ENCODE measurements around the gene CENPX.

The CENPX gene

DNA sequence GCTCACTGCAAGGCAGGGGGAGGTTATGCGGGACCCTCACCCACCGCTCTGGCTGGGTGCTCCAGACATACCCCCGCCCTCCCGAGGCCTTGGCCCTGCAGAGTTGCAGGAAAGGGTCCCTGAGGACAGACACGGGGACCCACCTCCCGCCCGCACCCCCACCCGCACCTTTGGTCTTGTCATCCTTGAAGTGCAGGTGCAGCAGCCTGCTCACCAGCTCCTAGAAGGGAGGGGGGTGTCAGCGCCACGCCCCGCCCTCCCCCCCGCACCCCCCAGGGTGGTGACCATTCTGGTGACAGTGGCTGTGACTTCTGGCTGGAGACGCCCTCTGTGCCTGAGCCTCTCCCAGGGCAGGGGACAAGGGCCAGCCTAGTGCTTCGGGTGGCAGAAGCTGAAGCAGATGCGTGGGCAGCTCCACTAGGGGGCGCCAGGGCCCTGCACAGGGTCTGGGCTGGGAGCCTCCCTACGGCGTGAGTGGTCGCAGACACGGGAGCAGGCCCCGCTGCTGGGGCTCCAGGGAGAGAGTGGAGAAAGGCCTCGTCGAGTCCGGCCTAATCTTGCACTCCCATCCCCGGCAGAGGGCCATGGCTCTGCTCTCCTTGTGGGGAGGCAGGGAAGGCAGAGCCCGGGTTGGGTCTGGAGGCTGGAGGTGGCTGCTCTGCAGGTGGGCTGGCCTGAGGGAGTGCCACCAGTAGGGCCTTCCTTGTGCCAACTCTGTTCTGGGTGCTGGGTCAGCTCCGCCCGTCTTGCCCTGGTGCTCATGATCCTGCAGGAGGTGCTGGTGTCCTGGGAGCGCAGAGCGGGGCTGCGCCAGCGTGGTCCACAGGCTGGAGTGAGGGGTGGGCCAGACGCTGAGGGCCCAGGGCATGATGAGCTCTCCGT, 2.7 kb downstream of the CENPX start (continued):
- TF ChIP-seq, protein P1, sequence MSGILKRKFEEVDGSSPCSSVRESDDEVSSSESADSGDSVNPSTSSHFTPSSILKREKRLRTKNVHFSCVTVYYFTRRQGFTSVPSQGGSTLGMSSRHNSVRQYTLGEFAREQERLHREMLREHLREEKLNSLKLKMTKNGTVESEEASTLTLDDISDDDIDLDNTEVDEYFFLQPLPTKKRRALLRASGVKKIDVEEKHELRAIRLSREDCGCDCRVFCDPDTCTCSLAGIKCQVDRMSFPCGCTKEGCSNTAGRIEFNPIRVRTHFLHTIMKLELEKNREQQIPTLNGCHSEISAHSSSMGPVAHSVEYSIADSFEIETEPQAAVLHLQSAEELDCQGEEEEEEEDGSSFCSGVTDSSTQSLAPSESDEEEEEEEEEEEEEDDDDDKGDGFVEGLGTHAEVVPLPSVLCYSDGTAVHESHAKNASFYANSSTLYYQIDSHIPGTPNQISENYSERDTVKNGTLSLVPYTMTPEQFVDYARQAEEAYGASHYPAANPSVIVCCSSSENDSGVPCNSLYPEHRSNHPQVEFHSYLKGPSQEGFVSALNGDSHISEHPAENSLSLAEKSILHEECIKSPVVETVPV (CRISPR knock-in tag; IDR thresholded peaks at IDR 0.05), result no peak
- TF ChIP-seq PPARA (CRISPR knock-in tag; IDR thresholded peaks at IDR 0.05; ENCODE audit: borderline replicate concordance), result no peak

DNA sequence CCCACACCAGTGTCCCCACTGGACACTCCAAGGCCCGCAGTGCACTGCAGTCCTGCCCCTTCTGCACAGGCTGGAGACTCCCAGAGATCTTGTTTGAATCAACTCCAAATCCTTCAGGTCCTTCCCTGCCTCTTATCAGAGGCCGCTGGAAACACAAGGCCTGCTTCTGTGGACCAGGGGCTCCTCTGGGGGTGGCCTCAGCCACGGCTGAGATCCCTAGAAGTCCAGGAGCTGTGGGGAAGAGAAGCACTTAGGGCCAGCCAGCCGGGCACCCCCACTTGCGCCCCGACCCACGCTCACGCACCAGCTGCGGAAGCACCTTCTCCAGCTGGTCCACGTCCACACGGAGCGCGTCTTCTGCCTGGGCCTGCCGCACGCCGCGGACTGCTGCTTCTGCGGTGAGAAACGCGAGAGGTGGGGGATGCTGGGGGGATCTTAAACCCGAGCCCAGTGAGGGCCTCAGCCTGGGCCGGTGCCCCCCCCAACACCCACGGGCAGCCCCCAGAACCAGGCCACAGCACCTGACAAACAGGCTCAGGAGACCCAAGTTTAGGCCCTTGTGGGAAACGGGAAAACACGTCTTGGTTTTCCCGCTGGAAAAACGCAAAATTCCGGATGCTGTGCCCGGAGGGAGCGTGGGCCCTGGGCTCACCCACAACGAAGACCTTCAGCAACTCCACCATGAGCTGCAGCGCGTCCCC, 3.5 kb downstream of the CENPX start:
- ATAC-seq, result no peak
- TF ChIP-seq BACH2 (CRISPR knock-in tag; IDR thresholded peaks at IDR 0.05; ENCODE audit: borderline replicate concordance) (no peak), GLIS3 (CRISPR knock-in tag; IDR thresholded peaks at IDR 0.05) (no peak), OSR1 (CRISPR knock-in tag; IDR thresholded peaks at IDR 0.05) (no peak), ISL1 (CRISPR knock-in tag; IDR thresholded peaks at IDR 0.05) (no peak), TOX (CRISPR knock-in tag; IDR thresholded peaks at IDR 0.05; ENCODE audit: borderline replicate concordance) (no peak), ZFP3 (CRISPR knock-in tag; IDR thresholded peaks at IDR 0.05) (no peak), RARB (CRISPR knock-in tag; IDR thresholded peaks at IDR 0.05) (no peak), ZFP30 (CRISPR knock-in tag; IDR thresholded peaks at IDR 0.05) (no peak), ESRRG (CRISPR knock-in tag; IDR thresholded peaks at IDR 0.05) (no peak), SNAI2 (CRISPR knock-in tag; IDR thresholded peaks at IDR 0.05) (no peak), CSDC2 (CRISPR knock-in tag; IDR thresholded peaks at IDR 0.05) (no peak)
- TF ChIP-seq, protein P2, sequence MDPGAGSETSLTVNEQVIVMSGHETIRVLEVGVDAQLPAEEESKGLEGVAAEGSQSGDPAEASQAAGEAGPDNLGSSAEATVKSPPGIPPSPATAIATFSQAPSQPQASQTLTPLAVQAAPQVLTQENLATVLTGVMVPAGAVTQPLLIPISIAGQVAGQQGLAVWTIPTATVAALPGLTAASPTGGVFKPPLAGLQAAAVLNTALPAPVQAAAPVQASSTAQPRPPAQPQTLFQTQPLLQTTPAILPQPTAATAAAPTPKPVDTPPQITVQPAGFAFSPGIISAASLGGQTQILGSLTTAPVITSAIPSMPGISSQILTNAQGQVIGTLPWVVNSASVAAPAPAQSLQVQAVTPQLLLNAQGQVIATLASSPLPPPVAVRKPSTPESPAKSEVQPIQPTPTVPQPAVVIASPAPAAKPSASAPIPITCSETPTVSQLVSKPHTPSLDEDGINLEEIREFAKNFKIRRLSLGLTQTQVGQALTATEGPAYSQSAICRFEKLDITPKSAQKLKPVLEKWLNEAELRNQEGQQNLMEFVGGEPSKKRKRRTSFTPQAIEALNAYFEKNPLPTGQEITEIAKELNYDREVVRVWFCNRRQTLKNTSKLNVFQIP (CRISPR knock-in tag; IDR thresholded peaks at IDR 0.05; ENCODE audit: borderline replicate concordance, low read depth), result no peak
- TF ChIP-seq, protein P3, sequence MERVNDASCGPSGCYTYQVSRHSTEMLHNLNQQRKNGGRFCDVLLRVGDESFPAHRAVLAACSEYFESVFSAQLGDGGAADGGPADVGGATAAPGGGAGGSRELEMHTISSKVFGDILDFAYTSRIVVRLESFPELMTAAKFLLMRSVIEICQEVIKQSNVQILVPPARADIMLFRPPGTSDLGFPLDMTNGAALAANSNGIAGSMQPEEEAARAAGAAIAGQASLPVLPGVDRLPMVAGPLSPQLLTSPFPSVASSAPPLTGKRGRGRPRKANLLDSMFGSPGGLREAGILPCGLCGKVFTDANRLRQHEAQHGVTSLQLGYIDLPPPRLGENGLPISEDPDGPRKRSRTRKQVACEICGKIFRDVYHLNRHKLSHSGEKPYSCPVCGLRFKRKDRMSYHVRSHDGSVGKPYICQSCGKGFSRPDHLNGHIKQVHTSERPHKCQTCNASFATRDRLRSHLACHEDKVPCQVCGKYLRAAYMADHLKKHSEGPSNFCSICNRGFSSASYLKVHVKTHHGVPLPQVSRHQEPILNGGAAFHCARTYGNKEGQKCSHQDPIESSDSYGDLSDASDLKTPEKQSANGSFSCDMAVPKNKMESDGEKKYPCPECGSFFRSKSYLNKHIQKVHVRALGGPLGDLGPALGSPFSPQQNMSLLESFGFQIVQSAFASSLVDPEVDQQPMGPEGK (CRISPR knock-in tag; IDR thresholded peaks at IDR 0.05; ENCODE audit: borderline replicate concordance), result no peak
- TF ChIP-seq, protein P4, sequence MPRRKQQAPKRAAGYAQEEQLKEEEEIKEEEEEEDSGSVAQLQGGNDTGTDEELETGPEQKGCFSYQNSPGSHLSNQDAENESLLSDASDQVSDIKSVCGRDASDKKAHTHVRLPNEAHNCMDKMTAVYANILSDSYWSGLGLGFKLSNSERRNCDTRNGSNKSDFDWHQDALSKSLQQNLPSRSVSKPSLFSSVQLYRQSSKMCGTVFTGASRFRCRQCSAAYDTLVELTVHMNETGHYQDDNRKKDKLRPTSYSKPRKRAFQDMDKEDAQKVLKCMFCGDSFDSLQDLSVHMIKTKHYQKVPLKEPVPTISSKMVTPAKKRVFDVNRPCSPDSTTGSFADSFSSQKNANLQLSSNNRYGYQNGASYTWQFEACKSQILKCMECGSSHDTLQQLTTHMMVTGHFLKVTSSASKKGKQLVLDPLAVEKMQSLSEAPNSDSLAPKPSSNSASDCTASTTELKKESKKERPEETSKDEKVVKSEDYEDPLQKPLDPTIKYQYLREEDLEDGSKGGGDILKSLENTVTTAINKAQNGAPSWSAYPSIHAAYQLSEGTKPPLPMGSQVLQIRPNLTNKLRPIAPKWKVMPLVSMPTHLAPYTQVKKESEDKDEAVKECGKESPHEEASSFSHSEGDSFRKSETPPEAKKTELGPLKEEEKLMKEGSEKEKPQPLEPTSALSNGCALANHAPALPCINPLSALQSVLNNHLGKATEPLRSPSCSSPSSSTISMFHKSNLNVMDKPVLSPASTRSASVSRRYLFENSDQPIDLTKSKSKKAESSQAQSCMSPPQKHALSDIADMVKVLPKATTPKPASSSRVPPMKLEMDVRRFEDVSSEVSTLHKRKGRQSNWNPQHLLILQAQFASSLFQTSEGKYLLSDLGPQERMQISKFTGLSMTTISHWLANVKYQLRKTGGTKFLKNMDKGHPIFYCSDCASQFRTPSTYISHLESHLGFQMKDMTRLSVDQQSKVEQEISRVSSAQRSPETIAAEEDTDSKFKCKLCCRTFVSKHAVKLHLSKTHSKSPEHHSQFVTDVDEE (CRISPR knock-in tag; IDR thresholded peaks at IDR 0.05), result no peak

DNA sequence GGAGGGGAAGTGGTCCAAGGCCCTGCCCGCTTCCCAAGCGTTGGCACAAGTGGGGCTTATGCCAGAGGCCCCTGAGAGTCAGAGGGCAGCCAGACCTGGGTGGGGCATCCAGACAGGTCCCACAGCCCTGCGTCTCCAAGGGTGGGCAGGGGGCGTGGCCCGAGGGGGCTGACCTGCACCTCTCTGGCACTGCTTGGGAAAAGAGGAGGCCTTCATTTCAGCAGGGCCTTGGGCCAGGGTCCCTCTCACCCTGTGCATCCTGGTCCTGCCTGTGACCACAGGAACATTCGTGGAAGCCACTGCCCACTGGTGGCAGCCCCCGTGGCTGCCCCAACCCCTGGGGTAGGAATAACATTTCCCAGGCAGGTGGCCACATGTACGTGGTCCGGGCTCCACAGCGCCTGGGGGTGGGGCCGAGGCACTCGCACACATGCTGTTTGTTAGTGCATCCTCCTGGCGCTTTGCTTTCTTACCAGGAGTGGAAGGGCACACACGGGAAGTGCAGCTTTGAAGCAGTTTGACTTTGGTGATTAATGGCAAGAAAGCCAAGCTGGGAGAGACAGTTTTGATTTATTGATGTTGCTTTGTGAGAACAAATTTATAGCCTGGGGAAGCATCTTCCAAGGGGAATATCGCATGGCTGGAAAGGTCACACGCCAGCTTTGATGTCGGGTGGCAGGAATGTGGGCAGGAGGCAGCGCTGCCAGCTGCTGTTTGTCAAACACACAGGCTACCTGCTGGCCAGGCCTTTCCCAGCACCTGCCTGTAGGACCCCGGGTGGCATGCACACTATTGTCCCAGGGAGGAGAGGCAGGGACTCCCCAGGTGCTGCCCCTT, 4.3 kb downstream of the CENPX start:
- ATAC-seq, result no peak

More for the DNA sequence above, 4.3 kb downstream of the CENPX start:
- no peak for TF ChIP-seq TOX (CRISPR knock-in tag; IDR thresholded peaks at IDR 0.05; ENCODE audit: borderline replicate concordance)
- no peak for TF ChIP-seq PPARA (CRISPR knock-in tag; IDR thresholded peaks at IDR 0.05; ENCODE audit: borderline replicate concordance)
- no peak for TF ChIP-seq ZNF70 (CRISPR knock-in tag; IDR thresholded peaks at IDR 0.05)
- TF ChIP-seq, protein P3 (CRISPR knock-in tag; IDR thresholded peaks at IDR 0.05; ENCODE audit: borderline replicate concordance), result no peak
- TF ChIP-seq ARNTL (CRISPR knock-in tag; IDR thresholded peaks at IDR 0.05; ENCODE audit: borderline replicate concordance, low read depth), result no peak
- no peak for TF ChIP-seq ZFP30 (CRISPR knock-in tag; IDR thresholded peaks at IDR 0.05)
- TF ChIP-seq, protein P4 (CRISPR knock-in tag; IDR thresholded peaks at IDR 0.05), result no peak
- no peak for TF ChIP-seq ESRRG (CRISPR knock-in tag; IDR thresholded peaks at IDR 0.05)
- TF ChIP-seq, protein P5, sequence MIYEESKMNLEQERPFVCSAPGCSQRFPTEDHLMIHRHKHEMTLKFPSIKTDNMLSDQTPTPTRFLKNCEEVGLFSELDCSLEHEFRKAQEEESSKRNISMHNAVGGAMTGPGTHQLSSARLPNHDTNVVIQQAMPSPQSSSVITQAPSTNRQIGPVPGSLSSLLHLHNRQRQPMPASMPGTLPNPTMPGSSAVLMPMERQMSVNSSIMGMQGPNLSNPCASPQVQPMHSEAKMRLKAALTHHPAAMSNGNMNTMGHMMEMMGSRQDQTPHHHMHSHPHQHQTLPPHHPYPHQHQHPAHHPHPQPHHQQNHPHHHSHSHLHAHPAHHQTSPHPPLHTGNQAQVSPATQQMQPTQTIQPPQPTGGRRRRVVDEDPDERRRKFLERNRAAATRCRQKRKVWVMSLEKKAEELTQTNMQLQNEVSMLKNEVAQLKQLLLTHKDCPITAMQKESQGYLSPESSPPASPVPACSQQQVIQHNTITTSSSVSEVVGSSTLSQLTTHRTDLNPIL (CRISPR knock-in tag; IDR thresholded peaks at IDR 0.05; ENCODE audit: low read depth), result no peak
